Lower leg skin (tissue), 4 donors: Measurements from ENCODE around the gene METTL16. TPM values are rescaled to one million over a fixed set of nuclear protein-coding genes. Genes with fewer than 3 reads are reported as not detected.

Experiments
- DNase-seq, 2 donors: peaks; one replicate each; pipeline ENCODE4 v3.0.0-alpha.2; 2019; ENCODE audit warnings: low spot score in 2 of 2
- H3K4me3 ChIP-seq: fragments of 200-600 bp; sonication (generic); 2 replicates; pipeline ENCODE4 v1.5.1; 2017; ENCODE audit warnings: mild to moderate bottlenecking, low read depth; ENCODE audit not compliant: poor library complexity, severe bottlenecking
- POLR2A ChIP-seq, 2 donors: fragments of 450-650 bp; IDR thresholded peaks; one replicate each; pipeline ENCODE4 v1.6.1; 2016 to 2017; ENCODE audit warnings: antibody characterized with exemption in 2 of 2, mild to moderate bottlenecking in 1 of 2, moderate library complexity in 1 of 2
- WGBS, 2 donors: methylation state at CpG; one replicate each; pipeline ENCODE4 v1.1.5; 2018; 5-methylcytosine and 5-hydroxymethylcytosine counted together
- intact Hi-C: fragments of 100-400 bp; cut with DNase I; formaldehyde crosslinking; loops from one replicate; pipeline ENCODE4 v1.15.0; 2023; ENCODE audit warnings: low total_unique reads
- total RNA-seq, 4 donors: library from RNA; depleted of rRNA; stranded (reverse); fragments of >200 nt; gene quantifications; one replicate each; pipeline ENCODE4 v1.1.0, GENCODE V29; 2016
- TF ChIP-seq, protein P1 (sequence below), 3 donors: fragments of 450-650 bp; IDR thresholded peaks; one replicate each; pipeline ENCODE4 v1.5.1; 2016; ENCODE audit warnings: antibody characterized with exemption in 3 of 3, mild to moderate bottlenecking in 3 of 3, moderate library complexity in 2 of 3

Gene METTL16
- total RNA-seq, 4 donors from 2014 or later, result 17.7 to 47.4 (median 38.5) TPM

DNA sequence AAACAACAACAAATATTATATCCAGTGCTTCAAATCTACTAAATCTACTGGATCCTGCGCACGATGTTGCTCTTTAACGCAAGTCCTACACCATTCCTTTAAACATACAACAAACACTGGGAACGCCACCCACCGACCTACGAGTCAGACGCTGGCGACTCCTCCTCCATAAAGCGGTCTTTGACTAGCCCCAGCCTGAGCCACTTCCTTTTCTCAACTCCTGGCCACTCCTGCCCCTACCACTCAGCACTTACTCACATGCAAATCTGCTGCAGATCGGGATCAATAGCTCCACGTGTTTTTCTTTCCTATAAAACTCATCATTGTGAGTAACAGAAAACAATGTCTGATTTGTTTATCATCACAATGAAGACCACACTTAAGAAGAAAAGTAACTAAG lies 78.0 kb downstream of the METTL16 start:
- DNase-seq, result peak in 1 of 2 donors; percentile 61
- no peak for TF ChIP-seq POLR2A (IDR thresholded peaks at IDR 0.05)
- TF ChIP-seq, protein P1, sequence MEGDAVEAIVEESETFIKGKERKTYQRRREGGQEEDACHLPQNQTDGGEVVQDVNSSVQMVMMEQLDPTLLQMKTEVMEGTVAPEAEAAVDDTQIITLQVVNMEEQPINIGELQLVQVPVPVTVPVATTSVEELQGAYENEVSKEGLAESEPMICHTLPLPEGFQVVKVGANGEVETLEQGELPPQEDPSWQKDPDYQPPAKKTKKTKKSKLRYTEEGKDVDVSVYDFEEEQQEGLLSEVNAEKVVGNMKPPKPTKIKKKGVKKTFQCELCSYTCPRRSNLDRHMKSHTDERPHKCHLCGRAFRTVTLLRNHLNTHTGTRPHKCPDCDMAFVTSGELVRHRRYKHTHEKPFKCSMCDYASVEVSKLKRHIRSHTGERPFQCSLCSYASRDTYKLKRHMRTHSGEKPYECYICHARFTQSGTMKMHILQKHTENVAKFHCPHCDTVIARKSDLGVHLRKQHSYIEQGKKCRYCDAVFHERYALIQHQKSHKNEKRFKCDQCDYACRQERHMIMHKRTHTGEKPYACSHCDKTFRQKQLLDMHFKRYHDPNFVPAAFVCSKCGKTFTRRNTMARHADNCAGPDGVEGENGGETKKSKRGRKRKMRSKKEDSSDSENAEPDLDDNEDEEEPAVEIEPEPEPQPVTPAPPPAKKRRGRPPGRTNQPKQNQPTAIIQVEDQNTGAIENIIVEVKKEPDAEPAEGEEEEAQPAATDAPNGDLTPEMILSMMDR (IDR thresholded peaks at IDR 0.05), result no peak
- intact Hi-C loops, result no loop called here
- WGBS, 2 donors, result 78 to 81% methylated on average over 11 of the region's 11 CpGs
- no peak overlapping the region for H3K4me3 ChIP-seq

DNA sequence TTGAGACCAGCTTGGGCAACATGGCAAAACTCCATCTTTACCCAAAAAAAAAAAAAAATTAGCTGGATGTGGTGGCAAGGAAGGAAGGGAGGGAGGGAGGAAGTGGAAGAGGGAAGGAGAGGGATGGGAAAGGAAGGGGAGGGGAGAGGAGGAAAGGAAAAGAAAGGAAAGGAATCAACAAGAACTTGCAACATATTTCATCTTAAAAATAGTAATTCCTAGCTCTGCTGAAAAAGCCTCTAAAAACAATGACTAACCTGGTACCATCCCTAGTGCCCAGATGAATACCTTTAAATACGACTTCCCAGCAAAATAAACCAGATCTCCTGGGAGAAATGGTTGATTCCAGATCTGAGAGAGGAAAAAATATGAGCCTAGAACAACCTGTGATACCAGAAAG lies 83.8 kb downstream of the METTL16 start:
- intact Hi-C loops, result no loop called here
- no peak for DNase-seq
- WGBS, 2 donors, result 86 to 100% methylated on average over 1 of the region's 1 CpG
- no peak overlapping the region for H3K4me3 ChIP-seq
- TF ChIP-seq, protein P1 (IDR thresholded peaks at IDR 0.05), result no peak
- no peak for TF ChIP-seq POLR2A (IDR thresholded peaks at IDR 0.05)

DNA sequence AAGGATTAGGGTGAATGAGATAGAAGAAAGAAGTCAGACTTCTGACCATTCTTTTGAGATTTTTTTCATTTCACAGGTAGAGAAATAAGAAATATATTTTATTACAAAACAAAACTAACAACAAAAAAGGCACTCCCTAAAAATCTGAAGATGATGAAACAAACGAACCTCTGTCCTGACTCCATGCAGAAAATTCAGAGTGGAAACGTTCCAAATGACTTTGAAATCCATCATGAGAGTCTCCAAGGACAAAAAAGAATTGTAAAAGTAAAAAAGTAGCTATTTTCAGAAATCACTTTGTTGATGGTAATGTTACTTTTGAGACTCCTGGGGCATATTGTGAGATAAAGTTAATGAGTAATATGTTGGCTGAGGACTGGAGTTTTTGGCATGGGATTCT lies 84.5 kb downstream of the METTL16 start:
- TF ChIP-seq, protein P1 (IDR thresholded peaks at IDR 0.05), result no peak
- no peak for TF ChIP-seq POLR2A (IDR thresholded peaks at IDR 0.05)
- intact Hi-C loops, result no loop called here
- H3K4me3 ChIP-seq, result no peak overlapping the region
- DNase-seq, result no peak
- WGBS, 2 donors, result 54 to 63% methylated on average over 2 of the region's 2 CpGs

DNA sequence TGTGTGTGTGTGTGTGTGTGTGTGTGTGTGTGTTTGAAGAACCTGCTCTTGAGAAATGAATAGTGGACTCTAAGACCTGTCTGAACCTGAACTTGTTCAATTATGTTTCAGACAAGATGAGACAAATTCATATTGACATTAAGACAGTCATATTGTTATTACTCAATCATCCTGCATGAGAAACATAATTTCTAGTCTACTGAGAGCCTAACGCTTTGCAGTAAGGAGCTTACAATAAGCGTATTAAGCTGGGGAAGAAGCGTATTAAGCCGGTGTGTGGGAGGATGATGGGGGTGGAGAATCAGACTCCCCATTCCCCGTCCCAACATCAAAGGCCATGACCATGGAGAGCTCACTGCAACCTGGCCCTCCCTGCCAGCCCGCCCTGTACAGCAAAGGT lies 88.4 kb downstream of the METTL16 start:
- H3K4me3 ChIP-seq, result no peak overlapping the region
- peak in 1 of 2 donors; percentile 59 for DNase-seq
- TF ChIP-seq POLR2A (IDR thresholded peaks at IDR 0.05), result no peak
- TF ChIP-seq, protein P1 (IDR thresholded peaks at IDR 0.05), result no peak
- intact Hi-C loops, result no loop called here
- WGBS, 2 donors, result 57 to 66% methylated on average over 6 of the region's 6 CpGs

DNA sequence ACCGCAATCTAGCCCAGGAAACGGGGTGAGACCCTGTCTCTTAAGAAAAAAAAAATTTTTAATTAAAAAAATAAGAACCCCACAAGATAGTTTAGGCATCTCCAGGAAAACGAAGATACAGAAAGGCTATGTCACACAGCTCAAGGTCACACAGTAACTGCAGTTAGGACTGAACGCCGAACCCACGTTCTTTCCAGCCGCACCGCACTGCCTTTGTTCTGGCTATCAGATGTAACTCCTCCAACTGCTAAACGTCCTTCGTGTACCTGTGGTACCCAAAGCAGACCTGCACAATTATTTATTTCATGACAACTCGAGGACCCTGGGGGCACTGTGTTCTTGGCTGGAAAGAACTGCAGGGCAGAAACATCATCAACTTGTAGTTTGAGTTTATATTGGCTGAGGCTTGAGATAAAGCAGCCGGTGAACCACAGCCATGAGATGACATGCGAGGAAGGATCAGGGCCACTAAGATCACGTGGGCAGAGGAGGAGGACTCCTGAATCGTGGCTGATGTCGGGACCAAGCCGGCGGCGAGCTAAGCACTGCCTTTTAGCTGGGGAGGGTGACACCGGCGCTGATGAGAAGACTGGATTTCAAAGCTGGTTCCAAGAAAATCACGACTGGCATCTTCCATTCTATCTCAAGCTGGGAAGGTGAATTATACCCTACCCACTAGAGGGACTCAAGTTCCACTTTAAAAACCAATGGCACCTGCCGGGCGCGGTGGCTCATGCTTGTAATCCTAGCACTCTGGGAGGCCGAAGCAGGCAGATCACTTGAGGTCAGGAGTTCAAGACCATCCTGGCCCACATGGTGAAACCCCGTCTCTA lies 90.2 kb downstream of the METTL16 start:
- no peak overlapping the region for H3K4me3 ChIP-seq
- WGBS, 2 donors, result 83 to 91% methylated on average over 27 of the region's 27 CpGs
- intact Hi-C loops, result no loop called here
- DNase-seq, result peak in 1 of 2 donors; percentile 60
- TF ChIP-seq, protein P1 (IDR thresholded peaks at IDR 0.05), result no peak
- no peak for TF ChIP-seq POLR2A (IDR thresholded peaks at IDR 0.05)
